ENCODE data around the gene PSTPIP1. TPM values are rescaled to one million over a fixed set of nuclear protein-coding genes. Genes with fewer than 3 reads are reported as not detected.

The PSTPIP1 gene
- total RNA-seq, 4 donors from 2014 or later, result 2.9 to 8.9 (median 4.0) TPM

- intact Hi-C loops (cut with DNase I; ENCODE audit: low total_unique reads), result no loop called here
- TF ChIP-seq POLR2A (IDR thresholded peaks at IDR 0.05) (no peak), CTCF (IDR thresholded peaks at IDR 0.05) (no peak)
- WGBS, 2 donors, result 74 to 81% methylated on average over 4 of the region's 4 CpGs
- no peak overlapping the region for H3K4me3 ChIP-seq (ENCODE audit: low read depth, poor library complexity, severe bottlenecking)
- peak; percentile 56 to 90 for DNase-seq (ENCODE audit: low spot score in 2 of 2)
Observed at GRCh38 chr15:77004189-77004588, 9.3 kb downstream of the PSTPIP1 start.

- 90% methylated on average over 5 to 6 of the region's 6 CpGs for WGBS, 2 donors
- TF ChIP-seq CTCF (IDR thresholded peaks at IDR 0.05), result no peak
- TF ChIP-seq POLR2A (IDR thresholded peaks at IDR 0.05), result no peak
- no peak for DNase-seq (ENCODE audit: low spot score in 2 of 2)
- intact Hi-C loops (cut with DNase I; ENCODE audit: low total_unique reads), result no loop called here
- H3K4me3 ChIP-seq (ENCODE audit: low read depth, poor library complexity, severe bottlenecking), result no peak overlapping the region
Observed at GRCh38 chr15:77009176-77009575, 14.2 kb downstream of the PSTPIP1 start.

GRCh38 chr15:77009646-77010311 is 14.9 kb downstream of the PSTPIP1 start:
- no peak for TF ChIP-seq POLR2A (IDR thresholded peaks at IDR 0.05)
- TF ChIP-seq CTCF (IDR thresholded peaks at IDR 0.05), result no peak
- 64 to 80% methylated on average over 12 to 13 of the region's 14 CpGs for WGBS, 2 donors
- DNase-seq (ENCODE audit: low spot score in 2 of 2), result no peak
- no peak overlapping the region for H3K4me3 ChIP-seq (ENCODE audit: low read depth, poor library complexity, severe bottlenecking)
- intact Hi-C loops (cut with DNase I; ENCODE audit: low total_unique reads), result no loop called here

GRCh38 chr15:77010312-77010686 is 15.4 kb downstream of the PSTPIP1 start:
- intact Hi-C loops (cut with DNase I; ENCODE audit: low total_unique reads), result no loop called here
- TF ChIP-seq CTCF (IDR thresholded peaks at IDR 0.05) (no peak), POLR2A (IDR thresholded peaks at IDR 0.05) (no peak)
- 88 to 93% methylated on average over 4 of the region's 4 CpGs for WGBS, 2 donors
- H3K4me3 ChIP-seq (ENCODE audit: low read depth, poor library complexity, severe bottlenecking), result no peak overlapping the region
- DNase-seq (ENCODE audit: low spot score in 2 of 2), result no peak

- TF ChIP-seq POLR2A (IDR thresholded peaks at IDR 0.05) (no peak), CTCF (IDR thresholded peaks at IDR 0.05) (no peak)
- no peak for DNase-seq (ENCODE audit: low spot score in 2 of 2)
- no peak overlapping the region for H3K4me3 ChIP-seq (ENCODE audit: low read depth, poor library complexity, severe bottlenecking)
- WGBS, 2 donors, result 86 to 87% methylated on average over 4 of the region's 4 CpGs
- intact Hi-C loops (cut with DNase I; ENCODE audit: low total_unique reads), result no loop called here
Observed at GRCh38 chr15:77010857-77011256, 15.9 kb downstream of the PSTPIP1 start.

Data from lower leg skin (tissue), 4 donors.